Urothelium cell line (cell line): Measurements from ENCODE around the gene SHISA4.
A peak's percentile ranks its signal among the peaks of the same experiment; 100 is the strongest.

Source experiments
- DNase-seq: peaks from one replicate; pipeline ENCODE4 v3.0.0; 2011; ENCODE audit warnings: low spot score, mixed read lengths
- FAIRE-seq: peaks from 2 replicates; lab custom pipeline; 2011; peaks lifted over from hg19 to GRCh38; lab: Jason Lieb, UNC

Gene SHISA4

GRCh38 chr1:201880928-201881571, 7.6 kb upstream of the SHISA4 start:
- FAIRE-seq: no peak

GRCh38 chr1:201881617-201882016, 7.1 kb upstream of the SHISA4 start:
- no peak for DNase-seq
- no peak for FAIRE-seq

More at GRCh38 chr1:201880928-201881571, 7.6 kb upstream of the SHISA4 start:
- no peak for DNase-seq

- peak; percentile 83 for FAIRE-seq
- DNase-seq: peak; percentile 40
Observed at GRCh38 chr1:201882665-201883132, 6.0 kb upstream of the SHISA4 start.

DNA sequence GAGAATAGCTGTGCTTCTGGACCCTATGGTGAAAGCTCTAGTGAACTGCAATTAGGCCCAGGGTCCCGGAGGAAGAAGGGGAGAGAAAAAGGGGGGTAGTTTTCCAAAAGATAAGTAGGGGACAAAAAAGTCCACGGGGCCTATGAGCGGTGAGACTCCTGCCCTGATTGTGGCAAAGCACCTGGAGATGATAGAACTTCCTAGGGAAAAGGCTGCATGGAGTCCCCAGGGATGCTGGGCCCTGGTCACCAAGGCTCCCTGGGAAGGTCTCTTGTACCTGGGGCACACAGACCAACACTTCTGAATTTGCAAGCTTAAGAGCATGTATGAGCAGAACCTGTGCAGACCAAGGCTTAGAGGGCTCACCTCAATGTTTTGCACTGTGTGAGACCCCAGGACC, 5.4 kb upstream of the SHISA4 start:
- no peak for DNase-seq
- FAIRE-seq: no peak

DNA sequence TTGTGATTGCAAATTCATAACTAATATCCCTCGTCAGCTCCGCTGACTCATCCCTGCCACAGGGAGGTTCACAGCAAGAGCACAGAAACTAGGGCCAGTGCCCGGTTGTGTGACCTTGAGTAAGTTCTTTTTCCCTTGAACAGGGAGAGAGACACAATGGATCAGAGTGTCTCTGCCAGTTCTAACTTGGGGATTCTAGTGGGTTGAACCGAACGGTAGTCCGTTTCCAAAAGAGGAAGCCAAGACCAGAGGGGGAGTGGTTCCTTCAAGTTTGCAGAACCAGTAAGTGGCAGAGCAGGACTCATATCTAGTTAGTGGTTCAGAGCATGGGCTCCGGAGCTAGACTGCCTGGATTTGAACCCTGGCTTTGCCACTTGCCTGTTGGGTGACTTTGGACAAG, 4.9 kb upstream of the SHISA4 start:
- no peak for DNase-seq

GRCh38 chr1:201884425-201884824, 4.3 kb upstream of the SHISA4 start:
- no peak for FAIRE-seq
- DNase-seq: no peak

More for the DNA sequence above, 4.9 kb upstream of the SHISA4 start:
- FAIRE-seq: no peak

GRCh38 chr1:201885531-201886075, 3.1 kb upstream of the SHISA4 start:
- FAIRE-seq (no peak), DNase-seq (peak; percentile 58)

- DNase-seq (no peak), FAIRE-seq (no peak)
Observed at GRCh38 chr1:201886103-201886885, 2.4 kb upstream of the SHISA4 start.

DNA sequence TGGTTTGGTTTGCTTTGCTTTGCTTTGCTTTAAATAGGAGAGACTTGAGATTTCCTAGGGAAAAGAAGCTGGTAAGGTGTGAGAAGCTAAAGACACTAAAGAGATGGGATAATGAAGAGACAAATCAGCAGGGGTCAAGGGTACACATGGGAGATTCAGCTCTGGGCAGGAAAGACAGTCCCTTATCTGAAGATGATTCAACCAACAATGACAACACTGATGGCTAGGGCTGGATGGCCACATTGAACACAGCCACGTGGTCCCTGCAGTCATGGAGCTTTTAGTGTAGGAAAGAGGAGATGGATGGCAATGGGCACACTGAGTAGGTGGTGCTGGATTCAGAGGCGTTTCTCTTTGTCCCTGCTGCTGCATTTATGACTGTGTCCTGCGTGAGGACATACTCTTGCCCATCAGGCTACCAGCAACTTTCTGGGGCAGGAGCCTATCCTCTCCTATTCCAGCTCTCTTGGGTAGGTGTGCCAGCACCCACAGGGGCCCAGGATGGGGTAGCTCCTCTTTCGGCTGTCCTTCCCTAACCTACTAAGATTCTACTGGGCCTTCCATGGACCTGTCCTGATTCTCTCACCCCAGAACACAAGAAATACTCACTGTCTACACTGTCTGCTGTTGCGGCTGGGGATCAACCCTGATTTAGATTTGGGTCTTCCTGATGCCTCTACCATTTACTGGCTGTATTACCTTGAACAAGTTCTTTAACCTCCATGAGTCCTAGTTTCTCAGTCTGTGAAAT, 1.4 kb upstream of the SHISA4 start:
- FAIRE-seq (no peak), DNase-seq (no peak)

- FAIRE-seq: no peak
- no peak for DNase-seq
Observed at GRCh38 chr1:201889090-201889968, 631 bp downstream of the SHISA4 start.

GRCh38 chr1:201890223-201890622, 1.5 kb downstream of the SHISA4 start:
- FAIRE-seq (no peak), DNase-seq (no peak)

DNA sequence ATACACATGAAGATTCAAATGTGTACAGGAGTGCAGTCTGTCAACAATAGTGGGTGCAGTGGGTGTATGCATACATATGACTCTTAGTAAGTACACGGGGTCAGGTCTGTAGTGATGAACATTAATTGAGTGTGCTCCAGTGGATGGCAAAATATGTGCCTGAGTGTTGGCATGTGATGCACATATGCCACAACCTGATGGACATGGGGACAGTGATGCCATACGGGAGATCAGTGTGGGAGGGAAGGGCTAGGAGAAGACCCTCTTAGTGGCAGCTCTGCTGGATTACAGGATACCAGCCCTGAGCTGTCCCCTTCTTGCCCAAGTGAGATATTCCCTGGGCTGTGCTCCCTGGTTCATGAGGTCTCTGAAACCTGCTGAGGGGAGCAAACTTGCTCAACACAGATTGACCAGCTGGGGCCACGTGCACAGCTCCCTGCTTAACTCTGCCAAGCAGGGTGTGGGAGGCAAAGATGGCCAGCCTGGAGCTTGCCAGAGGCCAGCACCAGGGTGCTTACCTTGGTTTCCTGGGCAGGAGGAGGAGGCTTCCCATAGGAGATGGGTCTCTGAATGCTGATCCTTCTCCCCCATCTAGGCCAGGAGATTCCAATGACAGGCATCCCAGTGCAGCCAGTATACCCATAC, 2.2 kb downstream of the SHISA4 start:
- no peak for FAIRE-seq
- no peak for DNase-seq

DNA sequence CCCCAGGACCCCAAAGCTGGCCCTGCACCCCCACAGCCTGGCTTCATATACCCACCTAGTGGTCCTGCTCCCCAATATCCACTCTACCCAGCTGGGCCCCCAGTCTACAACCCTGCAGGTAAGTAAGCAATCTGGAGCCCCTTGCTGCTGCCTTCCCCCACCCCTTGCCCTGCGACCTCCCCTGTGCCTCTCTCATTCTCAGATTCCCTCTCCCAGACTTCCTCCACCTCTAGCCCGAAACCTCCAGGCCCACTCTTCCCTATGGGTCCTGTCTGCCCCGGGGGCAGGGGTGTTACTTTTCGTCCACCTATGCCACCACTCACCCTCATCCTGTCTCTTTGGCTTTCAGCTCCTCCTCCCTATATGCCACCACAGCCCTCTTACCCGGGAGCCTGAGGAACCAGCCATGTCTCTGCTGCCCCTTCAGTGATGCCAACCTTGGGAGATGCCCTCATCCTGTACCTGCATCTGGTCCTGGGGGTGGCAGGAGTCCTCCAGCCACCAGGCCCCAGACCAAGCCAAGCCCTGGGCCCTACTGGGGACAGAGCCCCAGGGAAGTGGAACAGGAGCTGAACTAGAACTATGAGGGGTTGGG, 2.9 kb downstream of the SHISA4 start:
- FAIRE-seq (no peak), DNase-seq (no peak)

GRCh38 chr1:201892211-201892610, 3.5 kb downstream of the SHISA4 start:
- FAIRE-seq: no peak

GRCh38 chr1:201893431-201893830, 4.7 kb downstream of the SHISA4 start:
- no peak for DNase-seq
- FAIRE-seq: no peak

More at GRCh38 chr1:201892211-201892610, 3.5 kb downstream of the SHISA4 start:
- no peak for DNase-seq

DNA sequence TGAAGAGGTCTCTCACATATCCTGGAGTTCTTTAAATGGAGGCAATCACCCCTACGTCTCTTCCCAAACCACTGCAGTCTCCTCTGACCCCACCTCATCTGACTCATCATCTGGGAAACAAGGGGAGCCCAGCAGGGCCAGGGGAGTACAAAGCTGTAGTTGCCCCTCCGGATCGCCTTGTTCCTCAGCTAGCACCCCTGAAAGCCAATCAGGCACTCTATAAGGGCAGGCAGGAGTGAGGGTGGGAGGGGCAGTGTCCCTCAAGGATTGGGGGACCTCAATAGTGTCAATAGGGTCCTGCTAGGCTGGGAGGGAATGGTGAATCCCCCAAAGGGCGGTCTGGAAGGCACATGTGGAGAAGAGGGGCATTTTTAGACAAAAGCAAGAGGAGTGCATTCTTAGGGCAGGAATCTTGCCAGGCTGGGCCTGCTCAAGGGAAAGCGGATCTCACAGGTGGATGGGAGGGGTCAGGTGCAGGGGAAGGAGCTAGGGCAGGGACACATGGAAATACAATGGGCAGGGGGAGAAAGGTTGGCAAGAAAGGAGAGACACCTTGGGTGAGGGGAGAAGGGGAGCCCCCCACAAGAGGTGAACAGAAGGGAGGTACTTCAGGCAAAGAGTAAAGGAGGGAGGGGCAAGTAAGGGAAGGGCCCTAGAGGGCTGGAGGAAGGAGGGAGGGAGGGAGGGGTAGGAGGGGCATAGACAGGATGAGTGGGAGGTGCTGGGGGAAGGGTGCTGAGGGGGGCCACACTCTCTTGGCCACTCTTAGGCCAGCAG, 5.8 kb downstream of the SHISA4 start:
- no peak for DNase-seq

DNA sequence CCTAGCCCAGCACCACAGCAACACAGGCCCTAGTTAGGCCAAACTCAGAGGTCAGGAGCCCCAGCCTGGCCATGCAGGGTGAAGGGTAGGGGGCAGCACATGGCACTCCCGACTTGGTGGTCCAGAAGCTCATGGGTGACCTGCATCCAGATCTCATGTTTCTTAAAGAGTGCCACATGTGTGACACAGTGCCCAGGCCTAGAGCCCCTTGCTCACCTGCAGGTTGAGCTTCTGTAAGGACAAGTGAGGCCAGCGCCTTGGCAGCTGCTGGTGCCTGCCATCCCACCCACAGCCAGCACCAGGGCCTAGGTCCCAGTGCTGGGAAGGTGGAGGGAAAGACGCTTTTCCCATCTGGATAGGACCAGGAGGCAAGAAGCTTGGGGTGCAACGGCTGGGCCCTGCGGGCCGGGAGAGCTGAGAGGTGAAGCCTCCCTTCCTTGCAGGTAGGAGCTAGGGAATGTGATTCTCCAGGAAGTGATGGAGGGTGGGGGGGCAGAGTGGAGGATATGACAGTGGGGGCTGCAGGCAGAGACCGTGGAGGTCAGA, 6.5 kb downstream of the SHISA4 start:
- no peak for FAIRE-seq
- DNase-seq: no peak

More for the DNA sequence above, 5.8 kb downstream of the SHISA4 start:
- FAIRE-seq: no peak
